Ovary (tissue), 3 donors: ENCODE data around the gene TOM1L2.

Experiments used
- POLR2A ChIP-seq: fragments of 450-650 bp; IDR thresholded peaks from one replicate; pipeline ENCODE4 v1.6.1; 2017; ENCODE audit warnings: antibody characterized with exemption, mild to moderate bottlenecking, moderate library complexity
- TF ChIP-seq, protein P1 (sequence below), 3 donors: fragments of 450-650 bp in 2 of 3; fragments of 200-600 bp in 1 of 3; IDR thresholded peaks; one replicate each; pipeline versions ENCODE4 v1.5.1 to v1.8.0; 2016 to 2022; ENCODE audit warnings: antibody characterized with exemption in 3 of 3, mild to moderate bottlenecking in 1 of 3
- donor health status: DM: no; HTN: no; CAD: no.

DNA sequence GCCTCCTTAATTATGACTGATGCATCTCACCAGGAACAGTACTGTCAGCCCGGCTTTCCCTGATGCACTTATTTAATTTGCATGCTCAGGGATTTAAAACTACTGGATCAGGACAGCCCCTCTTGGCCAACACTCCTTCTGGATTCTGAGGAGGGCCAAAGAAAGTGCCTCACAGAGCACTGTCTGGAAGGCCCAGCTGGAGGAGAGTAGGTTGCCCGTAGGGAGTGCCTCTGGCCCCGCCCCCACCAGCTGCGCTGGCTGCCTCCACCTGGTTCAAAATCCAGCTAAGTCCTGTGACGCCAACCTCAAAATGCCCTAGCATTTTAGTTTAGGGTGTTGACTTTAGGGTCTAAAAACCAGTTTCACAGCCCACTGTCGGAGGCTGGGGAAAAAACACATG, 86.0 kb downstream of the TOM1L2 start:
- TF ChIP-seq, protein P1, sequence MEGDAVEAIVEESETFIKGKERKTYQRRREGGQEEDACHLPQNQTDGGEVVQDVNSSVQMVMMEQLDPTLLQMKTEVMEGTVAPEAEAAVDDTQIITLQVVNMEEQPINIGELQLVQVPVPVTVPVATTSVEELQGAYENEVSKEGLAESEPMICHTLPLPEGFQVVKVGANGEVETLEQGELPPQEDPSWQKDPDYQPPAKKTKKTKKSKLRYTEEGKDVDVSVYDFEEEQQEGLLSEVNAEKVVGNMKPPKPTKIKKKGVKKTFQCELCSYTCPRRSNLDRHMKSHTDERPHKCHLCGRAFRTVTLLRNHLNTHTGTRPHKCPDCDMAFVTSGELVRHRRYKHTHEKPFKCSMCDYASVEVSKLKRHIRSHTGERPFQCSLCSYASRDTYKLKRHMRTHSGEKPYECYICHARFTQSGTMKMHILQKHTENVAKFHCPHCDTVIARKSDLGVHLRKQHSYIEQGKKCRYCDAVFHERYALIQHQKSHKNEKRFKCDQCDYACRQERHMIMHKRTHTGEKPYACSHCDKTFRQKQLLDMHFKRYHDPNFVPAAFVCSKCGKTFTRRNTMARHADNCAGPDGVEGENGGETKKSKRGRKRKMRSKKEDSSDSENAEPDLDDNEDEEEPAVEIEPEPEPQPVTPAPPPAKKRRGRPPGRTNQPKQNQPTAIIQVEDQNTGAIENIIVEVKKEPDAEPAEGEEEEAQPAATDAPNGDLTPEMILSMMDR (IDR thresholded peaks at IDR 0.05) = no peak
- TF ChIP-seq POLR2A = no peak
